HS-27A (cell line): ENCODE data around the gene SYCP3.
A peak's percentile ranks its signal among the peaks of the same experiment; 100 is the strongest.
"Not testable (repeated sequence)": the region's sequence is repeated elsewhere in the genome, so short reads cannot be mapped to it uniquely, and the experiment has no call there.

ENCODE experiments used
- DNase-seq: peaks from one replicate; pipeline ENCODE4 v3.0.0-alpha.2; 2012; ENCODE audit warnings: low read depth, missing footprints

The SYCP3 gene

GRCh38 chr12:101713059-101713682 lies 26.1 kb downstream of the SYCP3 start:
- DNase-seq, result no peak

GRCh38 chr12:101710288-101710687 lies 29.0 kb downstream of the SYCP3 start:
- DNase-seq, result no peak

- DNase-seq, result no peak
Observed at GRCh38 chr12:101707131-101707782, 32.0 kb downstream of the SYCP3 start.

GRCh38 chr12:101706403-101706802 lies 32.9 kb downstream of the SYCP3 start:
- DNase-seq, result no peak

GRCh38 chr12:101703487-101703886 lies 35.8 kb downstream of the SYCP3 start:
- DNase-seq, result no peak

- DNase-seq, result no peak
Observed at GRCh38 chr12:101700299-101700820, 38.9 kb downstream of the SYCP3 start.

GRCh38 chr12:101698800-101699347 lies 40.4 kb downstream of the SYCP3 start:
- DNase-seq, result no peak

GRCh38 chr12:101697930-101698799 lies 41.1 kb downstream of the SYCP3 start:
- DNase-seq, result peak; percentile 8

- no peak for DNase-seq
Observed at GRCh38 chr12:101697197-101697929, 41.9 kb downstream of the SYCP3 start, which contains the start of gene CHPT1. Gene CHPT1, plus strand, starts transcription at chr12:101697640. Its CDS starts 222 bp downstream, at chr12:101697862.

GRCh38 chr12:101696251-101697196 lies 42.7 kb downstream of the SYCP3 start:
- no peak for DNase-seq

- no peak for DNase-seq
Observed at GRCh38 chr12:101695706-101696105, 43.6 kb downstream of the SYCP3 start.

- DNase-seq, result no peak
Observed at GRCh38 chr12:101694986-101695385, 44.3 kb downstream of the SYCP3 start.

GRCh38 chr12:101694297-101694848 lies 44.9 kb downstream of the SYCP3 start:
- no peak for DNase-seq

- DNase-seq, result no peak
Observed at GRCh38 chr12:101691503-101692096, 47.7 kb downstream of the SYCP3 start.

- no peak for DNase-seq
Observed at GRCh38 chr12:101690544-101691098, 48.6 kb downstream of the SYCP3 start.

- DNase-seq, result no peak
Observed at GRCh38 chr12:101686176-101686575, 53.1 kb downstream of the SYCP3 start.

GRCh38 chr12:101685092-101685491 lies 54.2 kb downstream of the SYCP3 start:
- no peak for DNase-seq

- not testable (repeated sequence) for DNase-seq
Observed at GRCh38 chr12:101681627-101682026, 57.6 kb downstream of the SYCP3 start.

- DNase-seq, result no peak
Observed at GRCh38 chr12:101680647-101681046, 58.6 kb downstream of the SYCP3 start.
